Endothelial cell of umbilical vein (primary cell): ENCODE data around the gene RRAGD. TPM values are rescaled to one million over a fixed set of nuclear protein-coding genes. Genes with fewer than 3 reads are reported as not detected.

ENCODE experiments used
- BruUV-seq: library from RNA; stranded (reverse); fragments of 400-500 nt; replicated peaks from 2 replicates; lab custom pipeline; 2021; lab: Mats Ljungman, UMichigan
- CTCF ChIA-PET: fragments of 300-600, 350-600 bp; sonication (Branson Sonifier 250); formaldehyde crosslinking; loops from one replicate; lab custom pipeline; 2021; ENCODE audit warnings: antibody characterized with exemption, inconsistent platforms; lab: Charles Lee
- POLR2A ChIA-PET: fragments of 300-600, 350-600 bp; sonication (Branson Sonifier 250); formaldehyde crosslinking; loops from one replicate; lab custom pipeline; 2021; ENCODE audit warnings: antibody characterized with exemption, inconsistent platforms; lab: Charles Lee
- DNase-seq: peaks from one replicate; pipeline ENCODE4 v3.0.0-alpha.2; 2011; ENCODE audit warnings: low read depth, low spot score
- FAIRE-seq: peaks from 2 replicates; lab custom pipeline; 2011; peaks lifted over from hg19 to GRCh38; lab: Jason Lieb, UNC
- H2AFZ ChIP-seq: 2 replicates; pipeline ENCODE4 v1.6.0; 2012; ENCODE audit warnings: low read depth, low read length, control low read depth, inconsistent platforms
- H3K27ac ChIP-seq: 2 replicates; pipeline ENCODE4 v1.5.1; 2011; ENCODE audit warnings: low read depth, mild to moderate bottlenecking, control low read depth, low read length, moderate library complexity; ENCODE audit not compliant: insufficient read depth
- H3K27me3 ChIP-seq, 2 experiments: 2 replicates each; pipeline versions ENCODE4 v1.6.0 to v1.6.1; 2011; ENCODE audit warnings: low read length in 2 of 2, mixed read lengths in 1 of 2; ENCODE audit not compliant: control insufficient read depth in 2 of 2, insufficient read depth in 2 of 2
- H3K36me3 ChIP-seq, 2 experiments: 2 replicates in 1 of 2; 3 replicates in 1 of 2; pipeline ENCODE4 v1.5.1; 2011; ENCODE audit warnings: low read length in 2 of 2, mild to moderate bottlenecking in 1 of 2, moderate library complexity in 1 of 2; ENCODE audit not compliant: control insufficient read depth in 2 of 2, insufficient read depth in 2 of 2; ENCODE audit errors: extremely low read depth in 1 of 2
- H3K4me1 ChIP-seq: 3 replicates; pipeline ENCODE4 v1.5.1; 2011; ENCODE audit warnings: mild to moderate bottlenecking, low read length; ENCODE audit not compliant: control insufficient read depth, insufficient read depth; ENCODE audit errors: extremely low read depth
- H3K4me2 ChIP-seq: 2 replicates; pipeline ENCODE4 v1.6.1; 2011; ENCODE audit warnings: low read length, control low read depth, mixed read lengths; ENCODE audit not compliant: insufficient read depth
- H3K4me3 ChIP-seq, 3 experiments: fragments of 200-600 bp in 1 of 3; sonication (generic), shearing (Covaris generic) in 1 of 3; replicated peaks in 1 of 3; 2 replicates each; pipeline ENCODE4 v1.5.1; 2011 to 2016; ENCODE audit warnings: control low read depth in 3 of 3, low read length in 3 of 3, mild to moderate bottlenecking in 2 of 3, inconsistent platforms in 1 of 3, low read depth in 1 of 3, moderate library complexity in 1 of 3; ENCODE audit not compliant: insufficient read depth in 1 of 3
- H3K79me2 ChIP-seq: 2 replicates; pipeline ENCODE4 v1.6.0; 2012; ENCODE audit warnings: low read length, inconsistent platforms; ENCODE audit not compliant: control insufficient read depth, insufficient read depth
- H3K9ac ChIP-seq: replicated peaks from 2 replicates; pipeline ENCODE3; 2011; ENCODE audit warnings: low read length, control low read depth; ENCODE audit not compliant: insufficient read depth; ENCODE audit errors: extremely low read depth
- H3K9me1 ChIP-seq: replicated peaks from 3 replicates; pipeline ENCODE4 v1.6.0; 2011; ENCODE audit warnings: mild to moderate bottlenecking, low read length; ENCODE audit not compliant: control insufficient read depth, insufficient read depth; ENCODE audit errors: extremely low read depth
- H3K9me3 ChIP-seq: replicated peaks from 2 replicates; pipeline ENCODE4 v1.5.1; 2012; ENCODE audit warnings: low read length, inconsistent platforms; ENCODE audit not compliant: control insufficient read depth, insufficient read depth
- H4K20me1 ChIP-seq: replicated peaks from 2 replicates; pipeline ENCODE3; 2011; ENCODE audit warnings: mild to moderate bottlenecking, low read length; ENCODE audit not compliant: control insufficient read depth, insufficient read depth; ENCODE audit errors: extremely low read depth
- EZH2 ChIP-seq: IDR thresholded peaks from 2 replicates; pipeline ENCODE4 v1.6.1; 2012; ENCODE audit warnings: borderline replicate concordance, low read depth, mild to moderate bottlenecking, moderate library complexity, low read length, inconsistent platforms; ENCODE audit not compliant: severe bottlenecking
- FOS ChIP-seq: IDR thresholded peaks from 2 replicates; pipeline ENCODE4 v1.6.1; 2011; ENCODE audit warnings: mild to moderate bottlenecking, low read length, moderate library complexity, borderline replicate concordance; ENCODE audit not compliant: insufficient read depth
- GATA2 ChIP-seq: IDR thresholded peaks from 2 replicates; pipeline ENCODE4 v1.7.0; 2011; ENCODE audit warnings: low read depth, mild to moderate bottlenecking, moderate library complexity, mixed read lengths, low read length; ENCODE audit not compliant: insufficient read length, insufficient read depth
- JUN ChIP-seq: IDR thresholded peaks from 2 replicates; pipeline ENCODE4 v1.6.1; 2011; ENCODE audit warnings: borderline replicate concordance, low read depth; ENCODE audit not compliant: insufficient read length, insufficient read depth
- MYC ChIP-seq: IDR thresholded peaks from one replicate; pipeline ENCODE4 v1.6.1; 2011; ENCODE audit warnings: mild to moderate bottlenecking, low read depth, low read length
- POLR2A ChIP-seq: IDR thresholded peaks from 2 replicates; pipeline ENCODE4 v1.6.1; 2012; ENCODE audit warnings: low read depth, mild to moderate bottlenecking, control low read depth, low read length
- POLR2AphosphoS5 ChIP-seq: IDR thresholded peaks from 2 replicates; pipeline ENCODE4 v1.6.1; 2012; ENCODE audit warnings: low read depth, mild to moderate bottlenecking, control low read depth, low read length, moderate library complexity; ENCODE audit not compliant: insufficient read depth
- dilution Hi-C: fragments of 300-500 bp; cut with MboI; formaldehyde crosslinking; loops from one replicate; pipeline ENCODE4 v1.15.0; 2019; ENCODE audit warnings: low sequenced_read_pairs; ENCODE audit not compliant: extremely low pct_ligation_motif_present
- intact Hi-C: fragments of 100-400 bp; cut with micrococcal nuclease; formaldehyde crosslinking; loops from one replicate; pipeline ENCODE4 v1.10.0; 2022
- polyA plus RNA-seq, 4 experiments: library from polyadenylated mRNA; depleted of rRNA in 3 of 4; stranded (reverse) in 3 of 4; unstranded in 1 of 4; fragments of >200 nt; gene quantifications; 2 replicates each; pipeline versions ENCODE4 v1.2.1 to v1.2.3, GENCODE V29; 2011 to 2012; ENCODE audit warnings: missing spikeins in 1 of 4
- total RNA-seq: library from RNA; stranded (reverse); gene quantifications from 2 replicates; pipeline ENCODE4 v1.2.3, GENCODE V29; 2021
- TF ChIP-seq, protein P1 (sequence below), 2 donors: IDR thresholded peaks; 1 replicate in 1 of 2; 2 replicates in 1 of 2; pipeline ENCODE4 v1.5.1; 2011; ENCODE audit warnings: low read length in 2 of 2, mild to moderate bottlenecking in 2 of 2, moderate library complexity in 2 of 2, control low read depth in 1 of 2, inconsistent platforms in 1 of 2, low read depth in 1 of 2; ENCODE audit not compliant: insufficient read depth in 1 of 2; ENCODE audit errors: extremely low read depth in 1 of 2
- TF ChIP-seq, protein P2 (sequence below): IDR thresholded peaks from 2 replicates; pipeline ENCODE4 v1.6.1; 2011; ENCODE audit not compliant: insufficient read depth, insufficient read length

Gene RRAGD
- total and polyA plus RNA-seq, 2 donors (not counting 3 experiments of a cell fraction or from before 2014, with no cell fraction given), result 0.07 to 2.0 TPM

DNA sequence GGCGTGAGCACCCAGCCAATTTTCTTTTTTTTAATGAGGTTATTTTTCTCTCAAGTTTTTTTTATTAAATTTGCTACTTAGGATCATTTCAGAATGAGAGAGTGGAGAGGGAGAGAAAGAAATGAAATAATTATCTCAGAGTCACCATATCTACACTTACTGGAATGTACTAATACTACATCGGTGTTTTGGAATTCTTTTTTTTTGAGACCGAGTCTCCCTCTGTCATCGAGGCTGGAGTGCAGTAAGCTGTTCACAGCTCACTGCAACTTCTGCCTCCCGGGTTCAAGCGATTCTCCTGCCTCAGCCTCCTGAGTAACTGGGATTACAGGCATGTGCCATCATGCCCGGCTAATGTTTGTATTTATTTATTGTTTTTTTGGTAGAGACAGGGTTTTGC is 48.6 kb upstream of the RRAGD start:
- Histone ChIP-seq H3K4me3 (no peak overlapping the region), H3K27ac (no peak overlapping the region), H3K4me1 (no peaks in the 10 kb centered on the region), H3K9me3 (no peaks in the 10 kb centered on the region), H3K79me2 (no peaks in the 10 kb centered on the region), H3K9ac (no peak overlapping the region), H3K9me1 (no peaks in the 10 kb centered on the region), H3K36me3 (no peaks in the 10 kb centered on the region), H4K20me1 (no peaks in the 10 kb centered on the region), H3K4me2 (no peak overlapping the region), H2AFZ (no peak overlapping the region), H3K27me3 (no peaks in the 10 kb centered on the region)
- FAIRE-seq (no peak), DNase-seq (no peak)
- no TSS peak for BruUV-seq
- ChIA-PET POLR2A (no interaction called here), CTCF (no interaction called here)
- TF ChIP-seq, protein P1, sequence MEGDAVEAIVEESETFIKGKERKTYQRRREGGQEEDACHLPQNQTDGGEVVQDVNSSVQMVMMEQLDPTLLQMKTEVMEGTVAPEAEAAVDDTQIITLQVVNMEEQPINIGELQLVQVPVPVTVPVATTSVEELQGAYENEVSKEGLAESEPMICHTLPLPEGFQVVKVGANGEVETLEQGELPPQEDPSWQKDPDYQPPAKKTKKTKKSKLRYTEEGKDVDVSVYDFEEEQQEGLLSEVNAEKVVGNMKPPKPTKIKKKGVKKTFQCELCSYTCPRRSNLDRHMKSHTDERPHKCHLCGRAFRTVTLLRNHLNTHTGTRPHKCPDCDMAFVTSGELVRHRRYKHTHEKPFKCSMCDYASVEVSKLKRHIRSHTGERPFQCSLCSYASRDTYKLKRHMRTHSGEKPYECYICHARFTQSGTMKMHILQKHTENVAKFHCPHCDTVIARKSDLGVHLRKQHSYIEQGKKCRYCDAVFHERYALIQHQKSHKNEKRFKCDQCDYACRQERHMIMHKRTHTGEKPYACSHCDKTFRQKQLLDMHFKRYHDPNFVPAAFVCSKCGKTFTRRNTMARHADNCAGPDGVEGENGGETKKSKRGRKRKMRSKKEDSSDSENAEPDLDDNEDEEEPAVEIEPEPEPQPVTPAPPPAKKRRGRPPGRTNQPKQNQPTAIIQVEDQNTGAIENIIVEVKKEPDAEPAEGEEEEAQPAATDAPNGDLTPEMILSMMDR (IDR thresholded peaks at IDR 0.05; ENCODE audit: extremely low read depth in 1 of 2, insufficient read depth in 1 of 2, low read depth in 1 of 2, low read length in 2 of 2), result no peak
- TF ChIP-seq GATA2 (no peak), FOS (no peak), POLR2AphosphoS5 (no peak), POLR2A (no peak), MYC (no peak), EZH2 (no peak), JUN (no peak)
- TF ChIP-seq, protein P2, sequence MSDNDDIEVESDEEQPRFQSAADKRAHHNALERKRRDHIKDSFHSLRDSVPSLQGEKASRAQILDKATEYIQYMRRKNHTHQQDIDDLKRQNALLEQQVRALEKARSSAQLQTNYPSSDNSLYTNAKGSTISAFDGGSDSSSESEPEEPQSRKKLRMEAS, result no peak
- intact Hi-C loops, result no loop called here
- dilution Hi-C loops, result no loop called here
